ENCODE data around the gene ARHGAP26.

- no peak for TF ChIP-seq CTCF (IDR thresholded peaks at IDR 0.05; ENCODE audit: low read depth, low read length, missing input control)
- TF ChIP-seq GABPA (IDR thresholded peaks at IDR 0.05 in 1 of 2, conservative IDR thresholded peaks at IDR 0.05 in 1 of 2): no peak
- no peak for TF ChIP-seq FOXA1 (IDR thresholded peaks at IDR 0.05)
- TF ChIP-seq YY1 (IDR thresholded peaks at IDR 0.05): no peak
- no peak for TF ChIP-seq MAX (IDR thresholded peaks at IDR 0.05)
- TF ChIP-seq REST (IDR thresholded peaks at IDR 0.05): no peak
- TF ChIP-seq TAF1 (conservative IDR thresholded peaks at IDR 0.05): no peak
- TF ChIP-seq HNF4G (IDR thresholded peaks at IDR 0.05): no peak
- no peak for TF ChIP-seq RXRA (IDR thresholded peaks at IDR 0.05)
- no peak for TF ChIP-seq RAD21 (IDR thresholded peaks at IDR 0.05)
- no peak for TF ChIP-seq ZBTB33 (IDR thresholded peaks at IDR 0.05)
- TF ChIP-seq ATF3 (IDR thresholded peaks at IDR 0.05): no peak
- TF ChIP-seq SP1 (IDR thresholded peaks at IDR 0.05): no peak
- TF ChIP-seq EGR1 (IDR thresholded peaks at IDR 0.05; ENCODE audit: low read depth in 2 of 2): no peak
Observed at GRCh38 chr5:143134269-143134668, 364.1 kb downstream of the ARHGAP26 start.

All from liver (tissue), 3 donors.